NCI-H1417 (cell line): ENCODE results near the gene NUDT10.

ENCODE experiments used
- DNase-seq, 3 experiments: peaks; one replicate each; lab custom pipeline; 2025; lab: John Stamatoyannopoulos, UW

Gene NUDT10

GRCh38 chrX:51332188-51332942, at the start of gene NUDT10:
Gene NUDT10, plus strand, starts transcription at chrX:51332822. Its CDS starts 144 bp downstream, at chrX:51332966.
- DNase-seq: peak in 2 of 3 experiments; percentile 76 to 84

- DNase-seq: no peak
Measured at GRCh38 chrX:51292421-51292820, 40.2 kb upstream of the NUDT10 start.

GRCh38 chrX:51296138-51296537, 36.5 kb upstream of the NUDT10 start:
- DNase-seq: no peak

DNA sequence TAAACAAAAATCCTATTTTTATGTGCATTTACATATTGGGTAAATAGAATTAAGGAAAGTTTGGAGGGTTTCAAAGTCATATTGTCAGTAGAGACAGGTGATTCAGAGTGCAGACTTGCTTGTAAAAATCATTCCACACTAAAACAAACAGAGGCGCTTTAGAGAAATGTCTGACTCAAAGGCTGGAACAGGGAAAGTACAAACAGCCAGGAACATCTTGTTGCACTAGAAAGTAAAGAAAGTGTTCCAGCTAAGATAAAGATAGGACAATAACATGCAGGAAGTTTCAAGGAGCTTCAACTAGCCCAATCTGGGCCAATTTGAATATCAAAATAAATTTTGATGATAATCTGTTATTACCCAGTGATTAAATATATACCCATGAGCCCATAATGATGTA, 16.4 kb upstream of the NUDT10 start:
- no peak for DNase-seq

GRCh38 chrX:51332943-51333785, 542 bp downstream of the NUDT10 start:
- DNase-seq: peak in 2 of 3 experiments; percentile 34 to 46

GRCh38 chrX:51334276-51334675, 1.7 kb downstream of the NUDT10 start:
- no peak for DNase-seq

DNA sequence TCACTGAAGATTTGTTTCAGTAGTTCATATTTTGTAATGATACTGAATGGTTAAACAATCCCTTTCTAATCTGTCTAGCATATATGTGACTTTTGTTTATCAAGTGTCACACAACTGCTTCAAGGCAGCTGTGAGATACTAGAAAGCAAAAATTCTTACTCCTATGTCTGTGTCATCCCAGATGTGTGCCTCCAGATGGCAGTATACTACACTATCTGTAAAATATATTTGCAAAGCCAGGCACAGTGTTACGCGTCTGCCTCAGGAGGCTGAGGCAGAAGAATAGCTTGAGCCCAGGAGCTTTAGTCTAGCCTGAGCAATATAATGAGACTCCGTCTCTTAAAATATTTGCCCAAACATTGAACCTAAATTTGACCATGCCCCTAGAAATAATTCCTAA, 4.0 kb downstream of the NUDT10 start:
- DNase-seq: peak in 2 of 3 experiments; percentile 33 to 65

GRCh38 chrX:51361251-51361650, 28.6 kb downstream of the NUDT10 start:
- DNase-seq: no peak

- no peak for DNase-seq
Measured at GRCh38 chrX:51376672-51377071, 44.0 kb downstream of the NUDT10 start.
